Tibial nerve (tissue), 3 donors: ENCODE measurements around the gene STX8.

Experiments
- POLR2A ChIP-seq, 2 donors: fragments of 450-650 bp; IDR thresholded peaks; one replicate each; pipeline ENCODE4 v1.6.1; 2017; ENCODE audit warnings: antibody characterized with exemption in 2 of 2, mild to moderate bottlenecking in 2 of 2, moderate library complexity in 2 of 2
- TF ChIP-seq, protein P1 (sequence below), 5 experiments: fragments of 200-600 bp in 3 of 5; fragments of 450-650 bp in 2 of 5; sonication (generic) in 3 of 5; IDR thresholded peaks; one replicate each; pipeline ENCODE4 v1.5.1; 2016 to 2019; ENCODE audit warnings: antibody characterized with exemption in 5 of 5, mild to moderate bottlenecking in 3 of 5, moderate library complexity in 2 of 5

DNA sequence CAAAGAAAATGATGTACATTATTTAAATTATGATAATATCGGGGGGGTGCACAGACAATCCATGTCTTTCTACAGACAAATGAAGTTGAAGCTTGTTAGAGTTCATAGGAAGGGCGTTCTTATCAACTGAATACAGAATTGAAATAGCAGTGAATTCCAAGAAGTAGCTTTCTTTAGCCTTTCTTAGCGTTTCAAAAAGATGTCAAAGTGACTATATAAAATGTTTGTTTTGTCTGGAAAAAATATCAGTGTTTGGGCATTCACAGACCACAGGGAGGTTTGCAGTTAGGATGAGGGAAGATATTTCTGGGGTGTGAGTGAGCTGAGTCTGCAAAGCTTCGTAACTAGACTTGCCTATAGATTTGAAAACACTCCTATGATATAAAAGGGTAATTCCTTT lies 55.0 kb downstream of the STX8 start:
- TF ChIP-seq, protein P1, sequence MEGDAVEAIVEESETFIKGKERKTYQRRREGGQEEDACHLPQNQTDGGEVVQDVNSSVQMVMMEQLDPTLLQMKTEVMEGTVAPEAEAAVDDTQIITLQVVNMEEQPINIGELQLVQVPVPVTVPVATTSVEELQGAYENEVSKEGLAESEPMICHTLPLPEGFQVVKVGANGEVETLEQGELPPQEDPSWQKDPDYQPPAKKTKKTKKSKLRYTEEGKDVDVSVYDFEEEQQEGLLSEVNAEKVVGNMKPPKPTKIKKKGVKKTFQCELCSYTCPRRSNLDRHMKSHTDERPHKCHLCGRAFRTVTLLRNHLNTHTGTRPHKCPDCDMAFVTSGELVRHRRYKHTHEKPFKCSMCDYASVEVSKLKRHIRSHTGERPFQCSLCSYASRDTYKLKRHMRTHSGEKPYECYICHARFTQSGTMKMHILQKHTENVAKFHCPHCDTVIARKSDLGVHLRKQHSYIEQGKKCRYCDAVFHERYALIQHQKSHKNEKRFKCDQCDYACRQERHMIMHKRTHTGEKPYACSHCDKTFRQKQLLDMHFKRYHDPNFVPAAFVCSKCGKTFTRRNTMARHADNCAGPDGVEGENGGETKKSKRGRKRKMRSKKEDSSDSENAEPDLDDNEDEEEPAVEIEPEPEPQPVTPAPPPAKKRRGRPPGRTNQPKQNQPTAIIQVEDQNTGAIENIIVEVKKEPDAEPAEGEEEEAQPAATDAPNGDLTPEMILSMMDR (IDR thresholded peaks at IDR 0.05), result no peak
- TF ChIP-seq POLR2A (IDR thresholded peaks at IDR 0.05), result no peak
